ENCODE data around the gene PDLIM5. TPM values are rescaled to one million over a fixed set of nuclear protein-coding genes. Genes with fewer than 3 reads are reported as not detected.

Gene PDLIM5
- total RNA-seq, 2 donors from 2014 or later: 129 to 168 TPM

GRCh38 chr4:94649381-94650133 is 197.8 kb downstream of the PDLIM5 start:
- no peak for DNase-seq
- no peaks in the 10 kb centered on the region for H3K9me3 ChIP-seq
- intact Hi-C loops (cut with DNase I): no loop called here
- H3K9ac ChIP-seq (ENCODE audit: low read depth in 2 of 2, low read length in 2 of 2): no peak overlapping the region
- H3K27me3 ChIP-seq: no peaks in the 10 kb centered on the region
- H3K4me1 ChIP-seq: no peaks in the 10 kb centered on the region
- H3K27ac ChIP-seq: no peak overlapping the region
- H3K4me3 ChIP-seq: no peak overlapping the region
- no peak for TF ChIP-seq CTCF (IDR thresholded peaks at IDR 0.05)
- H3K36me3 ChIP-seq: no peaks in the 10 kb centered on the region

- H3K9me3 ChIP-seq: no peaks in the 10 kb centered on the region
- no peak for TF ChIP-seq CTCF (IDR thresholded peaks at IDR 0.05)
- H3K27ac ChIP-seq: no peak overlapping the region
- no peak for DNase-seq
- no peak overlapping the region for H3K4me3 ChIP-seq
- no peak overlapping the region for H3K9ac ChIP-seq (ENCODE audit: low read depth in 2 of 2, low read length in 2 of 2)
- intact Hi-C loops (cut with DNase I): no loop called here
- no peaks in the 10 kb centered on the region for H3K36me3 ChIP-seq
- no peaks in the 10 kb centered on the region for H3K27me3 ChIP-seq
- no peaks in the 10 kb centered on the region for H3K4me1 ChIP-seq
These were observed 198.4 kb downstream of the PDLIM5 start for GRCh38 chr4:94650134-94650495.

GRCh38 chr4:94650690-94651089 is 198.9 kb downstream of the PDLIM5 start:
- Histone ChIP-seq H3K27ac (no peak overlapping the region), H3K4me3 (no peak overlapping the region), H3K4me1 (no peaks in the 10 kb centered on the region), H3K27me3 (no peaks in the 10 kb centered on the region), H3K9ac (ENCODE audit: low read depth in 2 of 2, low read length in 2 of 2) (no peak overlapping the region), H3K9me3 (no peaks in the 10 kb centered on the region), H3K36me3 (no peaks in the 10 kb centered on the region)
- intact Hi-C loops (cut with DNase I): no loop called here
- no peak for DNase-seq
- TF ChIP-seq CTCF (IDR thresholded peaks at IDR 0.05): no peak

- no peak for DNase-seq
- H3K9me3 ChIP-seq: no peaks in the 10 kb centered on the region
- no peak for TF ChIP-seq CTCF (IDR thresholded peaks at IDR 0.05)
These were observed 201.4 kb downstream of the PDLIM5 start for GRCh38 chr4:94653095-94653649.

GRCh38 chr4:94653984-94654609 is 202.4 kb downstream of the PDLIM5 start:
- TF ChIP-seq CTCF (IDR thresholded peaks at IDR 0.05): no peak
- H3K36me3 ChIP-seq: peaks cover 8% of the 10 kb centered on the region
- H3K4me1 ChIP-seq: no peaks in the 10 kb centered on the region

More at GRCh38 chr4:94653095-94653649, 201.4 kb downstream of the PDLIM5 start:
- Histone ChIP-seq H3K4me1 (no peaks in the 10 kb centered on the region), H3K27me3 (no peaks in the 10 kb centered on the region), H3K9ac (ENCODE audit: low read depth in 2 of 2, low read length in 2 of 2) (no peak overlapping the region), H3K27ac (no peak overlapping the region), H3K36me3 (peaks cover 8% of the 10 kb centered on the region), H3K4me3 (no peak overlapping the region)
- intact Hi-C loops (cut with DNase I): no loop called here

More at GRCh38 chr4:94653984-94654609, 202.4 kb downstream of the PDLIM5 start:
- H3K9me3 ChIP-seq: no peaks in the 10 kb centered on the region
- no peak overlapping the region for H3K4me3 ChIP-seq
- H3K9ac ChIP-seq (ENCODE audit: low read depth in 2 of 2, low read length in 2 of 2): no peak overlapping the region
- intact Hi-C loops (cut with DNase I): no loop called here
- no peak for DNase-seq
- no peaks in the 10 kb centered on the region for H3K27me3 ChIP-seq
- no peak overlapping the region for H3K27ac ChIP-seq

Measured in colonic mucosa (tissue), 4 donors.